ENCODE measurements around the gene GJA10.

The GJA10 gene

DNA sequence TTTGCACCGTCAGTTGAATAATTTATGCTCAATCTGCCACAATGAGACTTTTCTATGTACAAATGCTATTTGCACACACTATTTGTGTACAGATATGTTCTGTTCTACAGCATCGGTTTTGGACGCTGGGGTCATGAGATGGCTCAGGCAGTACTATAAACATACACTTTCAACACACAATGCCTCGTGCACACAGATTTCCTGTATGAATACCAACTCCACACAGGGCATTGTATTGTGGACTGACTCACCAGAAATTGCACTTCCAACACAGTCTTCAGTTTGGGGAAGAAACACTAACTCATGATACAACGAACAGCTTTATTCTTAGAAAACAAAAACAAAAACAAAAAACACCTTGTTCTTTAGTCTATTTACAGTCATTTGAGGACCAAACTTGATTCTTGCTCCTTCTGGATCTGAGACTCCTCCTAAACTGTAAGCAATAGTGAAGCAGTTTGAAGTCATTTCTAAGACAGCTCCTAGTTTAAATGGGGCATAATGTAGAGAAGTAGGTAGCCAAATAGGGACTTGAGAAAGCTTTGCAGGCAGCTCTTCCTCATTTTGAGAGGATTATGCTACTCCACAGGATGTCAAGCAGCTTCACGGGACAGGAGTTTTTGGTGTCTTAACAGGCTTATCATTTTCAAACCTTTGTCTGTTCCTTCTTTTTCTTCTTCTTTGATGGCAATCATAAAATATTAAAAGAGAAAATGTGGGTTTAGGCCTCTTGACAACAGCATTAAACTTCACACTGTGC is 33.7 kb downstream of the GJA10 start:
- DNase-seq (no peak), ATAC-seq (ENCODE audit: insufficient read depth, low read depth) (no peak)
- Histone ChIP-seq H4K20me1 (ENCODE audit: insufficient read depth, low read length) (no peaks in the 10 kb centered on the region), H3K36me3 (ENCODE audit: insufficient read depth, low read length) (no peaks in the 10 kb centered on the region), H3K4me1 (ENCODE audit: insufficient read depth, low read length) (no peaks in the 10 kb centered on the region), H3K9me3 (ENCODE audit: insufficient read depth, low read length, severe bottlenecking) (no peaks in the 10 kb centered on the region), H3K79me2 (ENCODE audit: insufficient read depth, low read length) (no peaks in the 10 kb centered on the region), H3K4me2 (ENCODE audit: insufficient read depth, low read length) (no peak overlapping the region), H2AFZ (ENCODE audit: low read depth, low read length) (no peak overlapping the region), H3K4me3 (ENCODE audit: low read depth in 1 of 2, low read length in 2 of 2) (no peak overlapping the region), H3K27me3 (ENCODE audit: insufficient read depth, low read length, poor library complexity) (no peaks in the 10 kb centered on the region), H3K27ac (ENCODE audit: low read length) (no peak overlapping the region), H3K9ac (ENCODE audit: low read depth, low read length) (no peak overlapping the region)
- no peak for TF ChIP-seq EZH2 (IDR thresholded peaks at IDR 0.05; ENCODE audit: borderline replicate concordance, low read depth, low read length, severe bottlenecking)
- TF ChIP-seq, protein P1, sequence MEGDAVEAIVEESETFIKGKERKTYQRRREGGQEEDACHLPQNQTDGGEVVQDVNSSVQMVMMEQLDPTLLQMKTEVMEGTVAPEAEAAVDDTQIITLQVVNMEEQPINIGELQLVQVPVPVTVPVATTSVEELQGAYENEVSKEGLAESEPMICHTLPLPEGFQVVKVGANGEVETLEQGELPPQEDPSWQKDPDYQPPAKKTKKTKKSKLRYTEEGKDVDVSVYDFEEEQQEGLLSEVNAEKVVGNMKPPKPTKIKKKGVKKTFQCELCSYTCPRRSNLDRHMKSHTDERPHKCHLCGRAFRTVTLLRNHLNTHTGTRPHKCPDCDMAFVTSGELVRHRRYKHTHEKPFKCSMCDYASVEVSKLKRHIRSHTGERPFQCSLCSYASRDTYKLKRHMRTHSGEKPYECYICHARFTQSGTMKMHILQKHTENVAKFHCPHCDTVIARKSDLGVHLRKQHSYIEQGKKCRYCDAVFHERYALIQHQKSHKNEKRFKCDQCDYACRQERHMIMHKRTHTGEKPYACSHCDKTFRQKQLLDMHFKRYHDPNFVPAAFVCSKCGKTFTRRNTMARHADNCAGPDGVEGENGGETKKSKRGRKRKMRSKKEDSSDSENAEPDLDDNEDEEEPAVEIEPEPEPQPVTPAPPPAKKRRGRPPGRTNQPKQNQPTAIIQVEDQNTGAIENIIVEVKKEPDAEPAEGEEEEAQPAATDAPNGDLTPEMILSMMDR (IDR thresholded peaks at IDR 0.05; ENCODE audit: borderline replicate concordance, extremely low read depth, low read length, poor library complexity, severe bottlenecking) = no peak

DNA sequence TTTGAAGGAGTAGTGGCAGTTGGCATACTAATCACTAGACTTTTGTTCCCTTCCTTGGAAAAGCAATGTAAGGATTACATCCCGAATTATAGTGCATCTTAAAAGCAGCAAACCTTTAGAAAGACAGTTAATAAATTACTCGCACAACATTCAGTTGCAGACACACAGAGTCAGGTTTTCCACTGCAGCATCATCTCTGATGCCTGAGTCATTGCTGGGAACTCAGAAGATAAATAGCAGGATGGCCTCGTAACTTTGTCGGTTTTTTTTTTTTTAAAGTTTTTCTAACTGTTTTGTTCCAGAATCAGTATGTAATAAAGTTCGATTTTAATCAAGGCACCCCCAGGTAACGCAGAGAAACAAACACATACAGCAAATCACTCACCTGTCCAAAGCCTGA is 34.3 kb downstream of the GJA10 start:
- H3K36me3 ChIP-seq (ENCODE audit: insufficient read depth, low read length) = no peaks in the 10 kb centered on the region; the same call in 1 of the 2 replicates
- ATAC-seq (ENCODE audit: insufficient read depth, low read depth) (no peak), DNase-seq (no peak)
- H3K27me3 ChIP-seq (ENCODE audit: insufficient read depth, low read length, poor library complexity) = no peaks in the 10 kb centered on the region
- no peaks in the 10 kb centered on the region for H3K79me2 ChIP-seq (ENCODE audit: insufficient read depth, low read length)
- no peaks in the 10 kb centered on the region for H3K4me1 ChIP-seq (ENCODE audit: insufficient read depth, low read length)
- no peak overlapping the region for H3K9ac ChIP-seq (ENCODE audit: low read depth, low read length)
- no peak overlapping the region for H3K4me3 ChIP-seq (ENCODE audit: low read depth in 1 of 2, low read length in 2 of 2)
- no peak overlapping the region for H3K27ac ChIP-seq (ENCODE audit: low read length)
- no peak for TF ChIP-seq EZH2 (IDR thresholded peaks at IDR 0.05; ENCODE audit: borderline replicate concordance, low read depth, low read length, severe bottlenecking)
- TF ChIP-seq, protein P1 (IDR thresholded peaks at IDR 0.05; ENCODE audit: borderline replicate concordance, extremely low read depth, low read length, poor library complexity, severe bottlenecking) = no peak
- H4K20me1 ChIP-seq (ENCODE audit: insufficient read depth, low read length) = no peaks in the 10 kb centered on the region
- no peak overlapping the region for H3K4me2 ChIP-seq (ENCODE audit: insufficient read depth, low read length)
- H3K9me3 ChIP-seq (ENCODE audit: insufficient read depth, low read length, severe bottlenecking) = no peaks in the 10 kb centered on the region
- H2AFZ ChIP-seq (ENCODE audit: low read depth, low read length) = no peak overlapping the region

- H3K4me3 ChIP-seq (ENCODE audit: low read depth in 1 of 2, low read length in 2 of 2) = no peak overlapping the region
- H3K9ac ChIP-seq (ENCODE audit: low read depth, low read length) = no peak overlapping the region
- H3K27ac ChIP-seq (ENCODE audit: low read length) = no peak overlapping the region
- H3K27me3 ChIP-seq (ENCODE audit: insufficient read depth, low read length, poor library complexity) = no peaks in the 10 kb centered on the region
- no peaks in the 10 kb centered on the region for H3K9me3 ChIP-seq (ENCODE audit: insufficient read depth, low read length, severe bottlenecking)
- ATAC-seq (ENCODE audit: insufficient read depth, low read depth) = no peak
- no peaks in the 10 kb centered on the region for H3K79me2 ChIP-seq (ENCODE audit: insufficient read depth, low read length)
- no peaks in the 10 kb centered on the region; the same call in 1 of the 2 replicates for H3K36me3 ChIP-seq (ENCODE audit: insufficient read depth, low read length)
- no peak for TF ChIP-seq EZH2 (IDR thresholded peaks at IDR 0.05; ENCODE audit: borderline replicate concordance, low read depth, low read length, severe bottlenecking)
- TF ChIP-seq, protein P1 (IDR thresholded peaks at IDR 0.05; ENCODE audit: borderline replicate concordance, extremely low read depth, low read length, poor library complexity, severe bottlenecking) = no peak
- no peak overlapping the region for H3K4me2 ChIP-seq (ENCODE audit: insufficient read depth, low read length)
- no peak for DNase-seq
- no peaks in the 10 kb centered on the region for H3K4me1 ChIP-seq (ENCODE audit: insufficient read depth, low read length)
- H4K20me1 ChIP-seq (ENCODE audit: insufficient read depth, low read length) = no peaks in the 10 kb centered on the region
- no peak overlapping the region for H2AFZ ChIP-seq (ENCODE audit: low read depth, low read length)
Measured at GRCh38 chr6:89930789-89931188, 36.5 kb downstream of the GJA10 start.

Measured in DND-41 (cell line).